Liver (tissue), 9 donors: ENCODE results near the gene GPR39. TPM values are rescaled to one million over a fixed set of nuclear protein-coding genes. Genes with fewer than 3 reads are reported as not detected.

Experiments used
- DNase-seq: peaks from one replicate; pipeline ENCODE4 v3.0.0-alpha.2; 2017; ENCODE audit warnings: low spot score
- H3K27ac ChIP-seq, 2 donors: one replicate each; pipeline ENCODE4 v1.7.0; 2013; ENCODE audit warnings: inconsistent platforms in 2 of 2, low read length in 2 of 2, control low read depth in 1 of 2, low read depth in 1 of 2, mild to moderate bottlenecking in 1 of 2
- H3K27me3 ChIP-seq, 4 donors: one replicate each; pipeline versions ENCODE4 v1.6.1 to v1.7.0; 2013; ENCODE audit warnings: low read length in 3 of 4, inconsistent platforms in 1 of 4, mild to moderate bottlenecking in 1 of 4, moderate library complexity in 1 of 4; ENCODE audit not compliant: control insufficient read depth in 4 of 4, insufficient read depth in 4 of 4
- H3K36me3 ChIP-seq, 4 donors: one replicate each; pipeline versions ENCODE4 v1.6.1 to v1.7.0; 2013; ENCODE audit warnings: low read length in 3 of 4, mild to moderate bottlenecking in 3 of 4, low read depth in 1 of 4, moderate library complexity in 1 of 4; ENCODE audit not compliant: control insufficient read depth in 4 of 4, insufficient read depth in 3 of 4
- H3K4me1 ChIP-seq, 4 donors: one replicate each; pipeline versions ENCODE4 v1.6.1 to v1.7.0; 2013; ENCODE audit warnings: low read length in 3 of 4, mild to moderate bottlenecking in 3 of 4, moderate library complexity in 1 of 4; ENCODE audit not compliant: control insufficient read depth in 4 of 4, insufficient read depth in 4 of 4
- H3K4me3 ChIP-seq, 3 donors: one replicate each; pipeline versions ENCODE4 v1.6.1 to v1.7.0; 2013; ENCODE audit warnings: low read length in 3 of 3, control low read depth in 1 of 3, low read depth in 1 of 3, mild to moderate bottlenecking in 1 of 3
- H3K9ac ChIP-seq, 2 donors: one replicate each; pipeline ENCODE4 v1.7.0; 2013; ENCODE audit warnings: low read length in 2 of 2, mild to moderate bottlenecking in 2 of 2, moderate library complexity in 2 of 2, control low read depth in 1 of 2, low read depth in 1 of 2
- H3K9me3 ChIP-seq, 4 donors: one replicate each; pipeline versions ENCODE4 v1.6.1 to v1.7.0; 2013; ENCODE audit warnings: low read length in 3 of 4; ENCODE audit not compliant: control insufficient read depth in 4 of 4
- EGR1 ChIP-seq, 2 donors: IDR thresholded peaks; 2 replicates each; pipeline ENCODE4 v1.6.1; 2016 to 2018; ENCODE audit warnings: antibody characterized with exemption in 2 of 2, low read depth in 2 of 2
- FOXA1 ChIP-seq: IDR thresholded peaks from 2 replicates; pipeline ENCODE4 v1.6.1; 2016; ENCODE audit warnings: antibody characterized with exemption
- FOXA2 ChIP-seq: IDR thresholded peaks from 2 replicates; pipeline ENCODE4 v1.6.1; 2016; ENCODE audit warnings: antibody characterized with exemption
- GABPA ChIP-seq, 2 donors: IDR thresholded peaks in 1 of 2; conservative IDR thresholded peaks in 1 of 2; 2 replicates each; pipeline ENCODE4 v1.6.1; 2016; ENCODE audit warnings: antibody characterized with exemption in 2 of 2, mild to moderate bottlenecking in 1 of 2, moderate library complexity in 1 of 2
- JUND ChIP-seq, 2 donors: IDR thresholded peaks; 2 replicates each; pipeline ENCODE4 v1.6.1; 2016; ENCODE audit warnings: antibody characterized with exemption in 2 of 2
- NR2F2 ChIP-seq: IDR thresholded peaks from 2 replicates; pipeline ENCODE4 v1.6.1; 2016; ENCODE audit warnings: antibody characterized with exemption
- RAD21 ChIP-seq, 2 donors: IDR thresholded peaks; 2 replicates each; pipeline ENCODE4 v1.6.1; 2016; ENCODE audit warnings: antibody characterized with exemption in 2 of 2, mild to moderate bottlenecking in 2 of 2
- SP1 ChIP-seq: IDR thresholded peaks from 2 replicates; pipeline ENCODE4 v1.6.1; 2018; ENCODE audit warnings: antibody characterized with exemption, mild to moderate bottlenecking
- TAF1 ChIP-seq: conservative IDR thresholded peaks from 2 replicates; pipeline ENCODE4 v1.6.1; 2016; ENCODE audit warnings: antibody characterized with exemption, mild to moderate bottlenecking
- YY1 ChIP-seq: IDR thresholded peaks from 2 replicates; pipeline ENCODE4 v1.6.1; 2016; ENCODE audit warnings: antibody characterized with exemption, mild to moderate bottlenecking
- WGBS: extraction: QIAGEN DNeasy Blood & Tissue Kit; methylation state at CpG from one replicate; pipeline ENCODE4 v1.1.7; 2013; 5-methylcytosine and 5-hydroxymethylcytosine counted together
- polyA plus RNA-seq, 2 donors: library from polyadenylated mRNA; stranded (reverse) in 1 of 2; unstranded in 1 of 2; fragments of 200-250 nt in 1 of 2; fragments of >200 nt in 1 of 2; fragmentation: Nextera tagmentation in 1 of 2; extraction: Ambion mirVana in 1 of 2; gene quantifications; one replicate each; pipeline versions ENCODE4 v1.2.1 to v1.2.3, GENCODE V29; 2013 to 2015
- total RNA-seq, 2 donors: library from RNA; depleted of rRNA; stranded (reverse); fragments of >200 nt; gene quantifications; one replicate each; pipeline ENCODE4 v1.2.3, GENCODE V29; 2014
- TF ChIP-seq, protein P1 (sequence below): fragments of 150-350 bp; IDR thresholded peaks from 2 replicates; pipeline ENCODE4 v1.5.1; 2017; ENCODE audit warnings: improper control_type of control experiment, low read depth, low read length; ENCODE audit not compliant: missing input control
- TF ChIP-seq, protein P2 (sequence below): IDR thresholded peaks from 2 replicates; pipeline ENCODE4 v1.6.1; 2016; ENCODE audit warnings: antibody characterized with exemption
- TF ChIP-seq, protein P3 (sequence below): IDR thresholded peaks from 2 replicates; pipeline ENCODE4 v1.6.1; 2016; ENCODE audit warnings: antibody characterized with exemption
- TF ChIP-seq, protein P4 (sequence below): IDR thresholded peaks from 2 replicates; pipeline ENCODE4 v1.6.1; 2016; ENCODE audit warnings: antibody characterized with exemption
- TF ChIP-seq, protein P5 (sequence below): IDR thresholded peaks from 2 replicates; pipeline ENCODE4 v1.6.1; 2016; ENCODE audit warnings: antibody characterized with exemption, mild to moderate bottlenecking
- donor health status: healthy.
- donor health status: healthy.
- donor health status: healthy.
- donor health status: healthy.
- donor health status: healthy.

The GPR39 gene
- total and polyA plus RNA-seq, 4 donors, result 2.2 to 13.0 (median 2.8) TPM

DNA sequence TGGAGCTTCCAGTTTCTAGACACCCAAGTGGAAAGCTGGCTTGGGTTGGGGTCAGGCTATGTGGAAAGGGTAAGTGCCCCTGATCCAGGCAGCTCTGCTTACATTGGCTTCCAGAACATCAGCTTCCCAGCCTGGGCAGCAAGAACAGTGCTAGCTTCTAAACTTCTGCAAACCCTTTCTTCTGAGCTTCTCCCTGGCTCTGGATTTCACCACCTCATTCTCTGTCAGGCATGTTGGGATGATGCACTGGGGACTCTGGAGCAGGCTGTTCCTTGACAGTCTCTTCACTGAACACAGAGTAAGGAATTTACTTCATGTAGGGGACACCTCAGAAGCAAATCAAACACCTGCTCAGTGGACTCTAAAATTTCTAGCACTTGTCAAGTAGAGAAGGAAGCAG is 180.6 kb downstream of the GPR39 start:
- H3K36me3 ChIP-seq, result no peaks in the 10 kb centered on the region
- H3K27me3 ChIP-seq, result no peaks in the 10 kb centered on the region
- H3K27ac ChIP-seq, result no peak overlapping the region
- TF ChIP-seq NR2F2 (no peak), GABPA (IDR thresholded peaks at IDR 0.05 in 1 of 2, conservative IDR thresholded peaks at IDR 0.05 in 1 of 2) (no peak), JUND (IDR thresholded peaks at IDR 0.05) (no peak)
- TF ChIP-seq, protein P1, sequence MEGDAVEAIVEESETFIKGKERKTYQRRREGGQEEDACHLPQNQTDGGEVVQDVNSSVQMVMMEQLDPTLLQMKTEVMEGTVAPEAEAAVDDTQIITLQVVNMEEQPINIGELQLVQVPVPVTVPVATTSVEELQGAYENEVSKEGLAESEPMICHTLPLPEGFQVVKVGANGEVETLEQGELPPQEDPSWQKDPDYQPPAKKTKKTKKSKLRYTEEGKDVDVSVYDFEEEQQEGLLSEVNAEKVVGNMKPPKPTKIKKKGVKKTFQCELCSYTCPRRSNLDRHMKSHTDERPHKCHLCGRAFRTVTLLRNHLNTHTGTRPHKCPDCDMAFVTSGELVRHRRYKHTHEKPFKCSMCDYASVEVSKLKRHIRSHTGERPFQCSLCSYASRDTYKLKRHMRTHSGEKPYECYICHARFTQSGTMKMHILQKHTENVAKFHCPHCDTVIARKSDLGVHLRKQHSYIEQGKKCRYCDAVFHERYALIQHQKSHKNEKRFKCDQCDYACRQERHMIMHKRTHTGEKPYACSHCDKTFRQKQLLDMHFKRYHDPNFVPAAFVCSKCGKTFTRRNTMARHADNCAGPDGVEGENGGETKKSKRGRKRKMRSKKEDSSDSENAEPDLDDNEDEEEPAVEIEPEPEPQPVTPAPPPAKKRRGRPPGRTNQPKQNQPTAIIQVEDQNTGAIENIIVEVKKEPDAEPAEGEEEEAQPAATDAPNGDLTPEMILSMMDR, result no peak
- H3K9ac ChIP-seq, result no peak overlapping the region
- no peak for DNase-seq
- no peaks in the 10 kb centered on the region for H3K4me1 ChIP-seq
- peaks cover 0 to 3% (median 0%) of the 10 kb centered on the region in 4 donors for H3K9me3 ChIP-seq
- H3K4me3 ChIP-seq, result no peak overlapping the region

DNA sequence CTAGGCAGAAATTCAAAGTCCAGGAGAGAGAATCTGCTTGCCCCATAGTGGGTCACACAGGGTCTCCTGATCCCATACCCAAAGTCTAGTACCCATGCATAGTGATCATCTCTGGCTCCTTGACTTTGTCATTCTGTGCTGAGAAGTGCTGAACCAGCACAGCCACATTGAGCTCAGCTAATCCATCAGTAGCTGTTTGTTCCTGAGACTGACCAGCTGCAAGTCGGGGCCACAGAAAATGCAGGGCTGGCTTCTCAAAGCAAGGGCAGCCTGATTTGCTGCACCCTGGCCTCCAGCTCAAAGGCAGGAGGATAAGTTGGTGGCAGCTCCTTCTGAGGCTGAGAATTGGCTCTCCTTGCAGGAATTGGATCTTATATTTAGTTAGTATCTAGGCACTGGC is 181.2 kb downstream of the GPR39 start:
- Histone ChIP-seq H3K9ac (no peak overlapping the region), H3K9me3 (peaks cover 0 to 3% (median 0%) of the 10 kb centered on the region in 4 donors), H3K27ac (no peak overlapping the region), H3K4me1 (no peaks in the 10 kb centered on the region), H3K4me3 (no peak overlapping the region), H3K36me3 (no peaks in the 10 kb centered on the region), H3K27me3 (no peaks in the 10 kb centered on the region)
- DNase-seq, result no peak
- TF ChIP-seq, protein P2, sequence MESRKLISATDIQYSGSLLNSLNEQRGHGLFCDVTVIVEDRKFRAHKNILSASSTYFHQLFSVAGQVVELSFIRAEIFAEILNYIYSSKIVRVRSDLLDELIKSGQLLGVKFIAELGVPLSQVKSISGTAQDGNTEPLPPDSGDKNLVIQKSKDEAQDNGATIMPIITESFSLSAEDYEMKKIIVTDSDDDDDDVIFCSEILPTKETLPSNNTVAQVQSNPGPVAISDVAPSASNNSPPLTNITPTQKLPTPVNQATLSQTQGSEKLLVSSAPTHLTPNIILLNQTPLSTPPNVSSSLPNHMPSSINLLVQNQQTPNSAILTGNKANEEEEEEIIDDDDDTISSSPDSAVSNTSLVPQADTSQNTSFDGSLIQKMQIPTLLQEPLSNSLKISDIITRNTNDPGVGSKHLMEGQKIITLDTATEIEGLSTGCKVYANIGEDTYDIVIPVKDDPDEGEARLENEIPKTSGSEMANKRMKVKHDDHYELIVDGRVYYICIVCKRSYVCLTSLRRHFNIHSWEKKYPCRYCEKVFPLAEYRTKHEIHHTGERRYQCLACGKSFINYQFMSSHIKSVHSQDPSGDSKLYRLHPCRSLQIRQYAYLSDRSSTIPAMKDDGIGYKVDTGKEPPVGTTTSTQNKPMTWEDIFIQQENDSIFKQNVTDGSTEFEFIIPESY, result no peak
- TF ChIP-seq TAF1 (no peak), FOXA1 (no peak), YY1 (no peak), NR2F2 (no peak), GABPA (IDR thresholded peaks at IDR 0.05 in 1 of 2, conservative IDR thresholded peaks at IDR 0.05 in 1 of 2) (no peak), SP1 (no peak), JUND (IDR thresholded peaks at IDR 0.05) (no peak), EGR1 (IDR thresholded peaks at IDR 0.05; ENCODE audit: low read depth in 2 of 2) (no peak), RAD21 (IDR thresholded peaks at IDR 0.05) (no peak), FOXA2 (no peak)
- TF ChIP-seq, protein P3, sequence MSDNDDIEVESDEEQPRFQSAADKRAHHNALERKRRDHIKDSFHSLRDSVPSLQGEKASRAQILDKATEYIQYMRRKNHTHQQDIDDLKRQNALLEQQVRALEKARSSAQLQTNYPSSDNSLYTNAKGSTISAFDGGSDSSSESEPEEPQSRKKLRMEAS, result no peak
- TF ChIP-seq, protein P4, sequence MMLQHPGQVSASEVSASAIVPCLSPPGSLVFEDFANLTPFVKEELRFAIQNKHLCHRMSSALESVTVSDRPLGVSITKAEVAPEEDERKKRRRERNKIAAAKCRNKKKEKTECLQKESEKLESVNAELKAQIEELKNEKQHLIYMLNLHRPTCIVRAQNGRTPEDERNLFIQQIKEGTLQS, result no peak
- TF ChIP-seq, protein P5, sequence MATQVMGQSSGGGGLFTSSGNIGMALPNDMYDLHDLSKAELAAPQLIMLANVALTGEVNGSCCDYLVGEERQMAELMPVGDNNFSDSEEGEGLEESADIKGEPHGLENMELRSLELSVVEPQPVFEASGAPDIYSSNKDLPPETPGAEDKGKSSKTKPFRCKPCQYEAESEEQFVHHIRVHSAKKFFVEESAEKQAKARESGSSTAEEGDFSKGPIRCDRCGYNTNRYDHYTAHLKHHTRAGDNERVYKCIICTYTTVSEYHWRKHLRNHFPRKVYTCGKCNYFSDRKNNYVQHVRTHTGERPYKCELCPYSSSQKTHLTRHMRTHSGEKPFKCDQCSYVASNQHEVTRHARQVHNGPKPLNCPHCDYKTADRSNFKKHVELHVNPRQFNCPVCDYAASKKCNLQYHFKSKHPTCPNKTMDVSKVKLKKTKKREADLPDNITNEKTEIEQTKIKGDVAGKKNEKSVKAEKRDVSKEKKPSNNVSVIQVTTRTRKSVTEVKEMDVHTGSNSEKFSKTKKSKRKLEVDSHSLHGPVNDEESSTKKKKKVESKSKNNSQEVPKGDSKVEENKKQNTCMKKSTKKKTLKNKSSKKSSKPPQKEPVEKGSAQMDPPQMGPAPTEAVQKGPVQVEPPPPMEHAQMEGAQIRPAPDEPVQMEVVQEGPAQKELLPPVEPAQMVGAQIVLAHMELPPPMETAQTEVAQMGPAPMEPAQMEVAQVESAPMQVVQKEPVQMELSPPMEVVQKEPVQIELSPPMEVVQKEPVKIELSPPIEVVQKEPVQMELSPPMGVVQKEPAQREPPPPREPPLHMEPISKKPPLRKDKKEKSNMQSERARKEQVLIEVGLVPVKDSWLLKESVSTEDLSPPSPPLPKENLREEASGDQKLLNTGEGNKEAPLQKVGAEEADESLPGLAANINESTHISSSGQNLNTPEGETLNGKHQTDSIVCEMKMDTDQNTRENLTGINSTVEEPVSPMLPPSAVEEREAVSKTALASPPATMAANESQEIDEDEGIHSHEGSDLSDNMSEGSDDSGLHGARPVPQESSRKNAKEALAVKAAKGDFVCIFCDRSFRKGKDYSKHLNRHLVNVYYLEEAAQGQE, result no peak
- TF ChIP-seq, protein P1, result no peak
- WGBS, result 96% methylated on average over 1 of the region's 1 CpG
